NCI-H524 treated with DMSO at 0.1 percent for 48 hours (cell line): ENCODE measurements around the gene GSTK1.

Source experiments
- DNase-seq: peaks from one replicate; lab custom pipeline; 2025; lab: John Stamatoyannopoulos, UW

Gene GSTK1

DNA sequence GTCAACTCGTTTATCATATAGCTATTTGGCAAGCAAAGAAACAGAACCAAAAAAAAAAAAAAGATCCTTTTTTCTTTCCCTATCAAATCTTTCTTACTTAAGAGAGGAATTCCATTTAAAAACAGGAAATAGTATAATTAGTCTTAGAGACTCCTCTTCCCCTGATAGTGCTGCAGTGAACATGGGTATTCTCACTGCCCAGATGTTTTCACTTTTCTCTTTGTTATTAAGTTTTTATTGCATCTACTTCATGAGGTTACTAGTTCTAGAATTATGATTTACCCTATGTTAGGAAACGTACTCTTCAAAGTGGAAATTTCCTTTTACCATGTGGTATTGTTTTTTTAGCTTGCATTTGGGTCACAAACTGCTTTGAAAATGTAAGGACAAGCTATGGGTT, 33.4 kb downstream of the GSTK1 start:
- no peak for DNase-seq

DNA sequence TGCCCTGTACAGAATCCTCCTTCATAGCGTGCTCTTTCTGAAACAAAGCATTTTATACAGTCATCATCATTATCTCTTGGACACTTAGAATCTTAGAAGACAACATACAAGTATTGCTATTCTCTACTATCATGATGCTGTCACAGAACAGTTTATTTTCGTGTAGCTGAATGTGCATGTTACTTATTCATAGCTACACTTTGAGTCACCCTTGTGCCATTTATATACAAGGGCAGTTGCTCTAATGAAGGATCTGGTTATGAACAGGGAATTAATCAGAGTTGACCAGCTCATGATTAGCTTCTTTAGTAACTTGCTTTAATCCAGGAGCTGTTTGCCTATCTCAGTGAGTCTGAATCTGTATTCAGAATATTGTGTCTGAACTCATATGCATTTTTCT, 36.1 kb downstream of the GSTK1 start:
- no peak for DNase-seq

DNA sequence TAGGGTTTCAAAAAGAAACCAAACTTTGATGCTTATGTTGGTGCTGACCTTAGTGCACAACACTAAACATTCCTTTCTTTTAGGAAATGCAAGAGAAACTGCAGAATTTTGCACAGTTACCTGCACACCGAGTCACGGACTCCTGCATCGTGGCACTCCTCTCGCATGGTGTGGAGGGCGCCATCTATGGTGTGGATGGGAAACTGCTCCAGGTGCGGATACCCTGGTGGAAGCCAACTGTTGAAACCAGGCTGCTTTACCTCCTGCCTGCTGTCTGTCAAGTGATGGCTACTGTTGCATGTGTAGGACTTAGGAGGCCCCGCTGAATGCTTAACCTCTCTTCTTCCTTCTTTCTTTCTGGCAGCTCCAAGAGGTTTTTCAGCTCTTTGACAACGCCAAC, 36.6 kb downstream of the GSTK1 start:
- DNase-seq: no peak

DNA sequence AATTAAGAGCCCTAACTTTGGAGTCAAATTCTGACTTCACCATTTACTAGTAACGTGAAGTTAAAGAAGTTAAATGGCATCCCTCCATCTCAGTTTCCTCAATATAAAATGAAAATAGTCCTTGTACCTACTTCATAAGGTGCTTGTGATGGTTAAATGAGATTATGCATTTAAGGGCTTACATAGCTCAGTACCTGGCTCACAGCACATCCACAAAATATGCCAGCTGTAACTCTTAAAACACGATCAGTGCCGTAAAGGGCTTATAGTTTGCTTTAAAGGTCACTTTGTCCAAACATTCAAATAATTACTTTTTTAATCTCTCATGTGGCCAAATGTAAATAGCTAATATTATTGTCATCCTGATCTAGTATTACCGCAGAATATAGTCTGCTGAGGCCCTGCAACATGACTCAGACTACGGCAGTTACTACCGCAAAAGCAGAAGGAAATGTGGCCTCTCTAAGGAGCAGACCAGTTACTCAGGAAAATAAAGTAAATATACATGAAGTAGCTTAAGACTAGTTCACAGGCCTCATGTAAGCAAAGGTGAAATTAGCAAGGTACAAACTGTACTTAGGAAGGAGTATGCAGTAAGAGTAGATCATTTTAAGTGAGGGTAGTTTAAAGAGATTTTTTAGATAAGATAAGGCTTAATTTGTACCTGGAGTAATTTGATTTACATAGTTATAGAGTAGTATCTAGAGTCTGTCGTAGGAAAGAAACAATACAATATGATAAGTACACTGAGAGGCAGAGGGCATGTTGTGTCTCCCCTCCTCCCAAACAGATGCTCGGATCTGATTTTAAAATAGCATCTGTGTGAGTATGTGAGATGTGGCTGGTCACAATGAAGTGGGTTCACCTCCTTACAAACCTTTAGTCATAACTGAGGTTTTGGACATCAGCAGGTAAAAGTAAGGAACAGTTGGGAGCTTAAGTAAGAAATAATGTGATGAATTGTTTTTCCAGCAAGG, 38.0 kb downstream of the GSTK1 start:
- DNase-seq: no peak

DNA sequence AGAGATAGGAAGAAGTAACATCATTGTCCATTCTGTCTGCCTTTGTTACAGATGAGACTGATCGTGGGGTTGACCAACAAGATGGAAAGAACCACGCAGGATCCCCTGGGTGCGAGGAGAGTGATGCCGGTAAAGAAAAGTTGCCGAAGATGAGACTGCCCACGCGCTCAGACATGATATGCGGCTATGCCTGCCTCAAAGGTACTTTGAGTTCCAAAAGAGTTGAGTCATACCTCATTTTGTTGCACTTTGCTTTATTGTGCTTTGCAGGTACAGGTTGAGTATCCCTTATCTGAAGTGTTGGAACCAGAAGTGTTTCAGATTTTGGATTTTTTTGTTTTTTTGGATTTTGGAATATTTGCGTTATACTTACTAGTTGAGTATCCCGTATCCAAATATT, 40.5 kb downstream of the GSTK1 start:
- DNase-seq: no peak

DNA sequence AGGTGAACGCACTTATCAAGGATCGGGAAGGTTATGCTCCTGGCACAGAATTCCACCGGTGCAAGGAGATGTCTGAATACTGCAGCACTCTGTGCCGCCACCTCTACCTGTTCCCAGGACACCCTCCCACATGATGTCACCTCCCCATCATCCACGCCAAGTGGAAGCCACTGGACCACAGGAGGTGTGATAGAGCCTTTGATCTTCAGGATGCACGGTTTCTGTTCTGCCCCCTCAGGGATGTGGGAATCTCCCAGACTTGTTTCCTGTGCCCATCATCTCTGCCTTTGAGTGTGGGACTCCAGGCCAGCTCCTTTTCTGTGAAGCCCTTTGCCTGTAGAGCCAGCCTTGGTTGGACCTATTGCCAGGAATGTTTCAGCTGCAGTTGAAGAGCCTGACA, 41.7 kb downstream of the GSTK1 start:
- no peak for DNase-seq

DNA sequence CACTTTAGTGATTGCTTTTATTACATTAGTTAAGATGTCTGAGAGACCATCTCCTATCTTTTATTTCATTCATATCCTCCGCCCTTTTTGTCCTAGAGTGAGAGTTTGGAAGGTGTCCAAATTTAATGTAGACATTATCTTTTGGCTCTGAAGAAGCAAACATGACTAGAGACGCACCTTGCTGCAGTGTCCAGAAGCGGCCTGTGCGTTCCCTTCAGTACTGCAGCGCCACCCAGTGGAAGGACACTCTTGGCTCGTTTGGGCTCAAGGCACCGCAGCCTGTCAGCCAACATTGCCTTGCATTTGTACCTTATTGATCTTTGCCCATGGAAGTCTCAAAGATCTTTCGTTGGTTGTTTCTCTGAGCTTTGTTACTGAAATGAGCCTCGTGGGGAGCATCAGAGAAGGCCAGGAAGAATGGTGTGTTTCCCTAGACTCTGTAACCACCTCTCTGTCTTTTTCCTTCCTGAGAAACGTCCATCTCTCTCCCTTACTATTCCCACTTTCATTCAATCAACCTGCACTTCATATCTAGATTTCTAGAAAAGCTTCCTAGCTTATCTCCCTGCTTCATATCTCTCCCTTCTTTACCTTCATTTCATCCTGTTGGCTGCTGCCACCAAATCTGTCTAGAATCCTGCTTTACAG, 42.3 kb downstream of the GSTK1 start:
- no peak for DNase-seq

DNA sequence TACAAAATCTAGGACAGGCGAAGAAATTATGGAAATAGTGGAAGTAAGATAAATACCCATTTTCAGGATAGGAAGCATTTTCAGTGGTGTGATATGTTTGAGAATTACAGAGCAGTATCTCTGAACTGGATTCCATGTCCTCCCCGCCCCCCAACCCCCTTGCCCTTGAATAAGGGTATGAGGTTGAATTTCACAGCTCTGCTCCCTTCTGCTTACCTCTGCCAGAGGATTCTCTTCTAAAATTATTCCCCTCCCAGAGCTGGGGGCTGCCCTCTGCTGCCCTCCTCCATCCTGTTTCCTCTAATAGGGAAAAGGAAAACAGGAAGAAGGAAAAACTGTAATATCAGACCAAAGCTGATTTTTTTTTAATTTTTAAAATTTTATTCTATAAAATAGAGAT, 45.4 kb downstream of the GSTK1 start:
- DNase-seq: no peak

DNA sequence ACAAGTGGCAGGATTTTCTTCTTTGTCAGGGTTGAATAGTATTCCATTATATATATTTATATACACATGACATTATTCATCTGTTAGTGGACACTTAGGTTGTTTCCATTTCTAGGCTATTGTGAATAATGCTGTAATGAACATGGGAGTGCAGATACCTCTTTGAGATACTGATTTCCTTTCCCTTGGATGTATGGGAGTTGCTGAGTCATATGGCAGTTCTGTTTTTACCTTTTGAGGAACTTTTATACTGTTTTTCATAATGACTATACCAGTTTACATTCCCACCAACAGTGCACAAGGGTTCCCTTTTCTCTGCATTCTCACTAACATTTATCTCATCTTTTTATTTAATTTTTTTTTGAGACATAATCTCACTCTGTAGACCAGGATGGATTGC, 50.9 kb downstream of the GSTK1 start:
- no peak for DNase-seq

DNA sequence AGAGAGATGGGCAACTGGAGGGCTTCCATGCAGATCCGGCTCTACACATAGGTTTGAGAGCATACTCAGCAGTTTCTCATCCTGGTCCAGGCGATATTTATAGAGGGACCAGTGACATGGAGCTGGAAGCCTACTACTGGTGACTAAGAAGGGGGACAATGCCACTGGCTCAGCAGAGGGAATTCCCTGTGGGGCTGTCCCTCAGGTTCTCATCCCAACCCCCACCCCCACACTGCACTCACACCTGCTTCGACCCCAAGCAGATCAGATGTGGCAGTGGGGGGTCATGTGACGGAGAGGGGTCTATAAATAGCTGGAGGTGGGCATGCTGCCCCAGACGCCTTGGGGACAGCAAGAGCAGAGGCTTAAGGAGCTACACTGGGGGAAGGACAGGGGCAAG, 52.5 kb downstream of the GSTK1 start, which contains the start of gene CLCN1:
CLCN1 (plus strand) TSS at position 336 of the 400 bp plus-strand sequence. CDS start 102 bp downstream, outside the sequence.
- no peak for DNase-seq

DNA sequence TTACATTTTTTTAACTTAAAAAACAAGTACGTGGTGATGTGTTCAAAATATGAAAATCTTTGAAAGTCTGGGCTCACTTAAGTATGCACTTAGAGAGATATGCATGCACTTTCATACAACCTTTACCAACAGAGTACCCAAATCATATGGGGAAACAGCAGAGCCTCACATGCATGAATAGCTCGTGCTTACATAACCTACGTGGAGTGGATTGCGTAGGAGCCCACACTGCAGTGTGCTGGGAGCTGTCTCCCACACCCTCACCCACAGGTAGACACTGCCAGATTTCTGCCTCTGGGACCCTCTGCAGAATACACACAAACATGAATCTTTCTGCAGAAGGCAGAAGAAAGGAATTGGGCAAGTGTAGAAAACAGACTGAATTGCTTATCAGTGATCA, 53.3 kb downstream of the GSTK1 start:
- DNase-seq: no peak

DNA sequence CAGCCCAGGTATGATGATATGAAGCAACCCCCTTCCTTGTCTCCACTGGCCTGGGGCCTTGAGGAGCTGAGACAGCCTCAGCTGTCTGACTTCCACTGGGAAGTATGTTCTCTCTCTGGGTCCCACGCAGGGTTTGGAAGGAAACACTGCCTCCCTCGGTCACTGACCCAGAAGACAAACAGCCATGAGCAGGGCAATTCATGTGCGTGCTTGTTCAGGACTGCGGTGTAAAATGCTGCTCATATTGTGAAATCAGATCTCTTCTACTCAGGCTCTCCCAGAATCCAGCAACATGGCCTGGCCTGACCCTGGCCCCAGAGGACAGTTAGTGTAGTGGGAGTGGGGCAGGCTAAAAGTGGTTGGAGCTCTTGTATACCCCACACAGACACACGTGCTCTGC, 55.4 kb downstream of the GSTK1 start:
- DNase-seq: no peak
